ENCODE results near the gene ADAMTS2.

ADAMTS2 gene

DNA sequence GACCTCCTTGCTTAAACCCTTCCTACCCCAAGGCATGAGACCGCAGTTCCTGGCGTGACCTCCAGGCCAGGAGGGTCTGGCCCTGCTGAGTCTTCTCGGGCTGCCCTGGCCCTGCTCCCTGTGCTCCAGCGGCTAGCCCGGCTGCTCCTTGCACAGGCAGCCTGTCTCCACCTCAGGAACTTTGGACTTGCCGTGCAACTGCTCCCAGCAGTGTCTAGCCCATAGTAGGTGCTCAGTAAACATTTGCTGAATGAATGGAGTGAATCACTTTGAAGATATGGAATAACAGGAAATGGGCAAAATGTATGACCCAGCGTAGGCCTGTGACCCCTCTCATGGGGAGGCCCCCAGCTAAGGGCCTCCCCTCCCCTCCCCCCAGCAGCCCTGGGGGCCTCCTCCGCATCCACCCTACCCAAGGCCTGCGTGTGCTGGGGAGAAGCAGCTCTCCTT lies 158.0 kb downstream of the ADAMTS2 start:
- no peak for DNase-seq

DNA sequence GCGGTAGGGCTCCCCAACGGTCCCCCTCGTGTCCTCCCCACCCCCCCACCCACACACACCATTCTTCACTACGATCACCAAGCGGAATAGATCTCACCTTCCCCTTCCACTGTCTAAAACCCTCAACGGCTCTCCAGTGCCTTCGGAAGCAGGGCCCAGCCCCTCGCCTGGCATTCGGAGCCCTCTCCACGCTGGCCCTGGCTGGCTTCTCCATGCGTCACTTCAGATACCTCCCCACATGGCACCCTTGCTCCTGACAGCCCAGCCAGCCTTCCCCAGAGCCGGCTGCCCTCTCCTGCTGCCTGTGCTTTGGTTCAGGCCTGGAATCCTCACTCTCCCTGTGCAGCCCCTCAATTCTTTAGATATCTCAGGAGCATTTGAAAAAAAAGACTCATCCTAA lies 158.5 kb downstream of the ADAMTS2 start:
- DNase-seq: no peak

DNA sequence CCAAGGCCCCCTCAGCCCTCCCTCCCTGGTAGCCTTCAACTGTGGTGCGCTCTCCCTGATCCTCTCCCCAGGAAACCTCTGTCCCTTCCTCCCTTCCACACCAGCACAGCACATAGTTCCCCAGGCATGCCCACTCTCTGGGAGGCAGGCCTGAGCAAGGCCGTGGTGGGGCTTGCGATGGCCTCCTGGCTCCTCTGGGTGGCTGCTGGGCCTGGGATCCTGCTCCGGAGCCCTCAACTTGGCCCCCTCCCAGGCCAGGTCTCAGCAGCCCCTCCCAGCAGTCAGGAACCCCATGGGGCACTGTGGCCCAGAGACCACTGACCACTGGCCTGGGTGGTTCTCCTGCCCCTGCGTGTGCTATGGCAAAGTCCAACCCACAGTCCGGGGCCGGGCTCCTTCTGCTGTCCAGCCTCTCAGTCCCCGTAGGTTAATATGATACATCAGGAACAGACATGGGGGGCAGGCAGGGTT lies 159.3 kb downstream of the ADAMTS2 start:
- no peak for DNase-seq

DNA sequence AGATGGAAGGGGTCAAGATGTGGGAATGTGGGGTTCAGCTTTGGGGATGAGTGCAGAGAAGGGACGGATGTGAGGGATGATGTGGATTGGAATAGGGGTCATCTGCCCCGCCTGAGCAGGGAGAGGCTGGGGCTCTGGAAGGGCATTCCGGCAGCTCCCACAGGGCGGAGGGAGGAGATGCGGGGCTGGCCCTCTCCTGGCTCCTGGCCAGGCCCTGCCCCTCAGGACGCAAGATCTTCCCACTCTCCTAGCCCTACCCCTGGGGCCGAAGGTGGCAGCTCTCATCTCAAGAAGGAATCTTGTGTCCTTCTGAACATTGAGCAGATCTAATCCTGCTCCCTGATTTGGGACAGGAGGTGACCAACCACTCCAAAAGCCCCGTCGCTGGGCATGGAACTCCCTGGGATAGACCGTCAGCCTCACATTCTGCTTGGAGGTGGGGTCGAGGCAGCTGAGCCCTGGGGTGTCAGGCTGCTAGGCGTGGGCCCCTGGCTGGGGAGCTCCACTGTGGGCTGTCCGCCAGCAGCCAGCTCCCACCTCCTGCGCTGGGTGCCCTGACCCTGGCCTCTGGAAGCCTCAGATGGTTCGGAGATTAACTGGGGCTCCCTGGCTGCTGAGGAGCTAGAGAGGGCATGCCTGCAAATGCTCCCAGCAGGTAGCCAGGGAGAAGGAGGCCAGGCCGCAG lies 159.9 kb downstream of the ADAMTS2 start:
- DNase-seq: no peak

DNA sequence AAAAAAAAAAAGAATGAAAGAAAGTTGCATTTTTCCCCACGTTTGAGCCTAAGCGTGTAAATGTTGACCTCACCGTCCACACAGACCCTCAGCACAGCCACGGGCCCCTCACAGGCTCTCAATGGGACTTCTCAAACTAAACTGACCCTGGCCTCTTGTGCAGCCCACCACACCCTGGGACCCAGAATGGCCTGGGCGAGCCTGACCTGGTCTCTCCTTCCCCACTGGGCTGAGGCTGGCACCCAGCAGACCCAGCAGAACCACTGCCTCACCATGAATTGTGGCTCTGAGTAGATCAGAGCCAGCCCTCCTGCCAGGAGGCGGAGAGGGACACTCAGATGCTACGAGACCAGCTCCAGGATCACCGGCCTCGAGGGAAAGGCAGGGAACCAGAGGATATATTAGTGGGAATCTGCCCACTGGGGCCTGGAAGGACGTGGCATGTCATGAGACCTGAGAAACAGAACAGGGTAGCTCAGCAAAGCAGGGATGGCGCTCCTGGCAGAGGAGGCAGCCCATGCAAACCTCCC lies 160.7 kb downstream of the ADAMTS2 start:
- DNase-seq: no peak

DNA sequence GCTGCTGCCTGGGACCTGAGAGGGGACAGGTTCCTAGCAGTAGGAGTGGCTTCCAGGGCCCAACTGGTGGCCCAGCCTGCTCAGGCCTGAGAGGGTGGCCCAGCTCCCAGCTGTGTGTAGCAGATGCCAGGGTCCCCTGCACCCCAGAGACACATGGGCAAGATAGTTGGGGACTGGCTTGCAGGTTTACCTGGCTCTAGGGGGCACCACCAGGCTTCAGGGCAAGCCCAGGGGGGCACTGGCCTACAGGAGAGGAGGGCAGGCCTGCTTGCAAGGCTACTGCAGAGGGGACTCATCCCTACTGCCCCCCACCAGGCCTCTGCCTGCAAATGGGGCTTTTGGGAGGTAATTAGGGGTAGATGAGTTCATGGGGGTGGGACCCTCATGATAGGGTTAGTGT lies 161.8 kb downstream of the ADAMTS2 start:
- no peak for DNase-seq

DNA sequence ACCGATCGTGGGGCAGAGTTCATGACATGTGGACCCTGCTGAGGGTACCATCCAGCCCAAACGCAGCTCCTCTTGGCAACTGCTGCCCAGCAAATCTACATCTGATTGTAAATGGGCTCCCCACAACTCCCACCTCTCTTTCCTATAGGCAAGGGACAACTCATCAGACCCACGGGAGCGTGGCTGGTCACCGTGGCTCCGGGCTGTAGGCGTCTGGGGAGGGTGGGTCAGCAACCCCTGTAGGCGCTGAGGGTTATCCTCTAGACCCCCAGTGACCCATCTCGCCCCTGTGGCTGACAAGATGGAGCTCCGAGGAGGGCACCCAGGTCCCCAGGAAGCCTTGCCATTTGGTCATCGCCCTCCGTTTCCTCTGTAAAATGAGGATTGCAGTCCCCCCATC lies 162.7 kb downstream of the ADAMTS2 start:
- DNase-seq: no peak

DNA sequence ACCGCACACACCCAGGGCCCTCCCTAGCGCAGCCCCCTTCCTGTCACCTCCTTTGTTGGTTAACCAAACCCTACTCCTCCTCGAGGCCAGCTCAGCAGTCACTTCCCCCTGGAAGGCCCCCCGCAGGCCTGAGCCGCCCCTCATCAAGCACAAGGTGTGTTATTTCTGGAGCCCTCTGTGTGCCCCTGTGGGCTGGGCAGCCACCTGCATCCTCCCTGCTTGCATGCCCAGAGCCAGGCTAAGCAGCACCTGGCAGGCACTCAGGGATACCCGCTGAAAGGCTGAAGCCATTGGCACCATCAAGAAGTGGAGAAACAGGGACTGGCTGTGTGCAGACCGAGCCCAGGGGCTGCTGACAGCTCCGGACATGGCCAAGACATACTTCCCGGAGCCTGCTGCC lies 163.3 kb downstream of the ADAMTS2 start:
- DNase-seq: no peak

DNA sequence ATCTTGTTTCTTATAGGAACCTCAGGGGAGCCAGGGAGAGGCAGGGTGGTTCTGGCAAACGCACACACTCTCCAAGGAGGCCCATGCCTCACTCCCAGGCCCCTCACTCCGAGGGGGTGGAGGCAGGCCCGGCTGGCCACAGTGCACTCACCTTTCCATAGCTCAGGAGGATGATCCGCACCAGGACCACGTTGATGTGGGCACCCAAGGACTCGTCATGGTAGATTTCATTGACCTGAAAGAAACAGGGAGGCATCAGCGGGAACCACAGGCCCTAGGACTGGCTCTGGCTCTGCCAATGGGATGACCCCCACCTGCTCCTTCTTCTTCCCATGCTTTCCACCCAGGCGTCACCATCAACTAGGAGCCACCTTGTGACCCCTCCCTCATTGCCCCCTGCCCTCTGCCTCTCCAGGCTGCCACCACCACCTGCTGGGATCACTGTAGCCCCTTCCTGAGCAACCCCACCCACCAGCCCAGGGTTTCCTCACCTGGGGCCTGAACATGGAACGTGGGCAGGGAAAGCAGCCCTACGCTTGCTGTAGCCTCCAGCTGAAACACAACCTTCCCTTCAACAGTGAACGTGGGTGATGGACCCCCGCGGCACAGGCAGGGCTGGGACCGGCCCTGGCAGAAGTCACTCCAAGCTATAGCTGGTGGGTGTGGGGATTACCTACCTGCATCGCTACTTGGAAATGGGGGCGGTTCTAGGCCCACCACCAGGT lies 164.2 kb downstream of the ADAMTS2 start:
- DNase-seq: no peak

DNA sequence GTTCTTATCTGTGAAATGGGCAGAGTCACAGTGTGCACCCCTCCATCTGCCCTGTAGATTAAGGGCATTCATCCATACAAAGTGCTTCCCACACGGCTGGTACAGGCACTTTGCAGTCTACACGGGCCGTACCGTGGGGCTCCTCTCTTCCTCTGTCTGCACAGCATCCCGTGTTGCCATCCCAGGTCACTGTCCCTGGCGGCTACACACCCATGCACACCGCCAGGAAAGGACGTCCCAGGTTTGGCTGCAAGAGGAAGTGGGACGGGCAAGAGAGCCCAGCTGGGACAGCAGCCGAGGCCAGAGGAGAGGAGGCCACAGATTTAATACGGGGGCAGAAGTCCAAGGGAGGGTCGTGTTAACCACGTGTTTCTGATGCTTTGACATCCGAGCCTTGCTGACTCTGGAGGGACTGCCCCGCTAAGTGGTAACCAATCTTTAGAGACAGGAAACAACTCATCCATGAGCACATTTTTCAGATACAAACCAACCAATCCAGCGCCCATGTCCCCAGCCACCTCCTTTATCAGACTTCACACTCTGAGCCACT lies 165.1 kb downstream of the ADAMTS2 start:
- DNase-seq: no peak

DNA sequence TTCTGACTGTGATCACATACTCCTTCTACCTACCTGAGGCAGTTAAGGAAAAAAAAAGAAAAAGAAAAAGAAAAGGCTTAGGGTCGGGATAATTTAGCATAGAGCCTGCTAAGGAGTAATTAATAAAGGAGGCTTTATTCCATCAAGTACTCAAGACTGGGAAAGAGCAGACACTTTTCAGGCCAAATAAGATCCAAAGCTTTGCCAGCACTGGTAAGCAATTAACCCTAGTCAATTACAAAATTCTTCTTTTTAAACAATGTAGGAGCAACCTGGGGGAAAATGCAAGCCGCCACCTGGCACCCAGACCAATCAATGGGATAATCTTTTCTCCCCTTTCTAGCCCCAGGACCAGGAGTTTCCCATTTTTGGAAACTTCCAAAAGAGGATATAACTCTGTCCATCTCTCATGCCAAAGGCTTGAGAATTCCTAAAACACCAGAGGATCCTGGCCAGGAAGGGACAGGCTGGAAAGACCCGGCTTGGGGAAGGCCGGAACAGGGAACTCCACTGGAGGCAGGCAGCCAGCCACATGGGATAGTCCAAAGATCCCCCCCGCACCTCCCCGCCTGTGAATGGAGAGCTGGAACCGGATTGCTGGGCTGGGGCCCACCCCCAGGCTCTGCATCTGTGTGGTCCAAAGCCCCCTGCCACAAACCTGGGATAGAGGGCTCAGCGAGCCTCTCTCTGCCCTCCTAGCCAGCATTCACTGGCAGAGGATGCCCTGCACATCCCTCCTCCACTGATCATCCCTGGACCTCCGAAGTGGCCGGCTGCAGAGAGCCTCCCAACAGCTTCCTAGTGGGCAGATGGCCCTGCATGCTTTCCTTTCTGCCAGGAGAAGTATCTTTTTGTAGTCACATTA lies 167.3 kb downstream of the ADAMTS2 start:
- DNase-seq: no peak

DNA sequence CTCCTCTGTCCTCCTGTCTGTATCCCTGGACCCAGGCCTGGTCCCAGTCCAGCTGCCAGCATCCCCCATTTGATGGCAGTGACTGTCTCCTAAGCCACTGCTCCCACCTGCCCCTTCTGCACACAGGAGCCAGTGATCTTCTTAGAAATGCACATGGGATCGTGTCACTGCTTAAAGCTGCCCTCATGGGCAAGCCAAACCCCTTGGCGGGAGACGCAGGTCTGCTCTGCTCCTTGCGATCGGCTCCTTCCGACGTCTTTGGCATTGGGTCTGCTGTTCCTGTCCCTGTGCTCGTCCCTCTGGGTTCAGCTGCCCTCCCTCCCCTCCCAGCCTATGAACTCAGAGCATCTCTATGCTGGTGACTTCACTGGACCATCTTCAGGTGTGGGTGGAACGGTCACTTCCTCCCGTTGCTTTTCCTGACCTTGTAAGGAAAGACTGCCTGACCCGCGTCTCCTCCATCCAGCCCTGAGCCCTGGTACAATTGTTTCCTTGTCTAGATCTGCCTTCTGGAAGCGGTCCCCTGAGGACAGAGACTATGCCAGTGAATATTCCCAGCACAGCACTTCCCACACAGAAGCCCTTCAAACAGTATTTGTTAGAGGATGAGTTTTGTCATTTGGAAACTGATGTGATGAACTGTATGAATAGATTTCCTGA lies 168.6 kb downstream of the ADAMTS2 start:
- DNase-seq: no peak

DNA sequence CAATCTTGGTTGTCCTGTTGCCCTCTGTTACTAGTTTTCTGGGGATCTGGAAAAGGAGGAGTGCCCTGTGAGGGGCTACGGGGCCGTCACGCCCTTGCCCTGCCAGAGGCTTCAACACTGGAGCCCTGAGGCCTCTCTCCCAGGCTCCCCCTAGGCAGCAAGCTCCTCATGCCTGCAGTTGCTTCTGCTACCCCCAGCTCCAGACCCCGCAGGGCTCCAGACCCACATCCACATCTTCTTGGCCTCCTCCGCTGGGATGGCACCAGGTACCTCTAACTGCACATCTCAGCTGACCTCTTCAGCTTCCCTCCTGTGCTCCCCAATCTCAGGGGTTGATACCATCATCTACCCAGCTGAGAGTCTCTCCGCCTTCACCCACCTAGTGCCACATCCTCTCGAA lies 169.1 kb downstream of the ADAMTS2 start:
- DNase-seq: no peak

DNA sequence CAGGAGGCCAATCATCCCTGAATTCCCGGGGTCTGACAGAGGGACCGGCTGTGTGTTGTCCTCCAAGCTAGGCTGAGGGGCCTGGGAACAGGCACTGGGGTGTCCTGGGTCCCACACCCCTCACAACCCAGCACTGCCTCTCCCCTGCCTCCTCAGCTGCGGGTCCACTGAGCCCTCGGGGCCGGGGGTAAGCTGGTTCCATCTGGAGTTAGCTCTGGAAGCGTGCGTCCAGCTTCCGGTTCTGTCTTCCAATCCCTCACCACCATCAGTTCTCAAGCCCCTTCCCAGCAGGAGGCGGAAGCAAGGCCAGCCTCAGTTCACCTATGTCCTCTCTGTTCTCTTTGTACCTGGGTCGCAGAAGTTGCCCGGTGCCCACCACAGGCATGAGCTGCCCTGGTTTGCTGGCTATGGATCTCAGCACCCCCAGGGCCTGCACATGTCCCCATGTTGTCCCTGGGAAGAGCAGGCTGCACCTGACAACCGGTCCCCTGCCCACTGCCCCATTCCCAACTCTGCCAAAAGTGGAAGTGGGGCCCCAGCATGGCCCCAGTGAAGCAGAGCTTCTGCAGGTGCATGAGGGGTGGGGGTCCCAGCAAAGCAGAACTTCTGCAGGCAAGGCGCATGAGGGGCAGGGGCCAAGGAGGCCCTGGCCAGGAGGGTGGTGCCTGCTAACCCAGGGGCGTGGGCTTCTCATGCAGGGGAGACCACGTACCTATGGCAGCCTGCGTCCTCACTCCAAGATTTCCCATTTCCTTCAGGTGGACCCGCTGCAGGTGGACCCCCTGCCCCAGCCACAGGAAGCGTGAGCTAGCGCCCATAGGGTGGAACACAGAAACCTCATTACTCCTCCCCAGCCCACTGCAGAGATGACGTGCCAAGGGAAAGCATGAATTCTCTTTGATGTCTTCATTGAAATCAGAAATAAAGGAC lies 173.2 kb downstream of the ADAMTS2 start:
- DNase-seq: no peak

DNA sequence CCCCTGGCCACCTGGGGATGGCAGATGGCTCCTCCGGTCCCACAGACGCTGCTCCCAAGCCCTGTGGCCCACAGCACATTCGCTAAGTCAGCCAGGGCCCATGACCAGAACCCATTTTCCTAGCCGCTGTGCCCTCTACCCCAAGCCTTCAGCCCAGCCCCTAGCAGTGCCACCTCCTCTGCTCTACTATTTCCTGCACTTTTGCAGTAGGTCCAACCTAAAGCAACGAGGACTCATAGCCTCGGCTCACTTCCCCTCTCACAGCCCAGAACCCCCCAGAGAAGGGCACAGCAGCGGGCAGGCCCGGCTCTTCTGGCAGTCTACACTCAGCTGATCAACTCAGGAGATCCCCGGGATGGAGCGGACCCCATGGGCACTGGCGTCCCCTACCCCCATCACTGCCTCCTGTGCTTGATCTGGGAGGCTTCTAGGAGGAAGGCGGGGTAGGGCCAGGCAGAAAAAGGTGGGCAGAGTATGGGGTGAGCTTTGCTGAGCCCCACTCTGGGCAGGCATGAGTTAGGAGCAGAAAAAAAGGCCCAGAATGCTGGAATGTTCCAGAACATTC lies 173.9 kb downstream of the ADAMTS2 start:
- no peak for DNase-seq

DNA sequence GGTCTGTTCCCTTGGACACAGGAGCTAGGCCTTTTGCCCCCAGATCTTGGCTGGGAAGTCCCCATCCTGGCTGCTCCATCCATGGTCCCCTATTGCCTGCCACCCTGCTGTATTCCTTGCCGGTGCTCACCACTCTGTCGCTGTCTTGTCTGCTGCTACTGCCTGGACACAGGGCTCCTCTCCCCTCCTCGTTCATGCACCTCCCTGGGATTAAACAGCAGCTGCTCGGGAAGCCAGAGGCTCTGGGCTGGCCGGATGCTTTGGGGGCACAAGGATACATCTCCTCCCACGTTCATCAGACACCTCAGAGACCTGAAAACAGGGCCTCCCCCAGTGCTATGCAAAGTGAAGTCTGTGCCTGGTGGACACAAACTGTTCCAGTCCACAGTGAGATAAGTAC lies 174.7 kb downstream of the ADAMTS2 start:
- no peak for DNase-seq

DNA sequence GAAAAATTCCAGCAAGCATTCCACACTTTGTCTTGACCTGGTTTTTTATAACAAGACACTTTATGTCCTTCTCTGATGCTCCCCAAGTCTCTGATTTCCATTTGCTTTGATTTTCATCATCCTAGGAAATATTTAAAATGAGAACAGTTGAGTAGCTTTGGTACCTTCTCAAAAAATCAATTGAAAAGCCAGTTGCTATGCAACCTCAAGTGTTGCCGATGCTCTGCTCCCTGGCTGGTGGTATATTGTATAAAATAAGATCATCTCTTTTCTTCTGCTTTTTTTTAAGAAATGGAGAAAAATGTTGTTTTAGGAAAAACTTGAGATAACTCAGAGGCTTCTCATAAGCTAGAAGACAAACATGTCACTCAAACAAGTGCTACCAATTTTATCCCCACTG lies 175.4 kb downstream of the ADAMTS2 start:
- no peak for DNase-seq

DNA sequence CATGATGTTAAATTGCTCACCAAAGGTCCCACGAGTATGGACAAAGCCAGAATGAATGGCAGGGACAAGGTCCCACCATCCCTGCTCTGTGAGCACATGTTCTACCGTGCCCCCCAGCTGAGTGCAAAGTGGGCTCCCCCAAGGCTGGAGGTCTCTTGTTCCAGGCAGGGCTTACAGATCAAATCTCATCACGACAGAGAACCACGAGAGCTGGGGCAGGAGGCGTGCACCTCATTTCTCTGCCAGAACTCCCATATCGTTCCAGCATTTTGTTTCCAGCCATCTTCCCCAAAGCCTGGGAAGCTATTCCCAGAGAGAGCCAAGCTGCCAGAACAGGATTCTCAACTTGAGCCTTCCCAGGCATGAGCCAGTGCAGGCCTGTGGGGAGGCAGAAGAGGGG lies 176.6 kb downstream of the ADAMTS2 start:
- DNase-seq: no peak

DNA sequence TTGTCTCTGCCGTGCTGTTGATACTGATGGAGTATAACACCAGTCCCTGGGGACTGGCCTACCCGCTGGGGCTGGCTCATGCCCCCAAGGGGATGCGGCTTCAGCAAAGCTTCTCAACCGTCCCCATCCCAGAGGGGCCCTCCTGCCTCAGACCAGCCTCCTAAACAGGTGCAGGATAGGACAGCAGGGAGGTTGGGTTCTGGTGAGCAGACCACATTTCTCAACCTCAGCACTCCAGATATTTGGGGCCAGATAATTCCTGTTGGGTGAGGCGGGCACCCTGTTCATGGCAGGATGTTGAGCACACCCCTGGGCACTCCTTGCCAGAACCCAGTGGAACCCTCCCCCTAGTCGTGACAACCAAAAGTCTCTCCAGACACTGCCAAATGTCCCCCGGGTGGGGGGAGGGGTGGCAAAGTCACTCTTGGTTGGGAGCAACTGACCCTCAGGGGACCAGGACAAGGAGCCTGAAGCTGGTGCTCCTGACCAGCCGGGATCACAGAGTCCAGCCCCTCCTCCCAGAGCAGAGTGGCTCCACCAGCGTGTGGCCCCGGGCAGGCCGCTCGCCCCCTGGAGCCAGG lies 177.3 kb downstream of the ADAMTS2 start:
- no peak for DNase-seq
